Measurements from ENCODE around the gene MBD3. TPM values are rescaled to one million over a fixed set of nuclear protein-coding genes. Genes with fewer than 3 reads are reported as not detected.

The MBD3 gene
- total RNA-seq, 4 donors from 2014 or later, result 71.1 to 100 (median 78.3) TPM

- DNase-seq (ENCODE audit: low spot score), result no peak
- TF ChIP-seq CTCF (IDR thresholded peaks at IDR 0.05), result no peak
- no peak for ATAC-seq (ENCODE audit: low FRiP score)
These were observed 33.8 kb upstream of the MBD3 start for GRCh38 chr19:1626417-1627010.

GRCh38 chr19:1624458-1624857 lies 31.8 kb upstream of the MBD3 start:
- ATAC-seq (ENCODE audit: low FRiP score) (no peak), DNase-seq (ENCODE audit: low spot score) (no peak)

GRCh38 chr19:1622541-1622940 lies 29.9 kb upstream of the MBD3 start:
- no peak for ATAC-seq (ENCODE audit: low FRiP score)
- no peak for TF ChIP-seq CTCF (IDR thresholded peaks at IDR 0.05)
- no peak for DNase-seq (ENCODE audit: low spot score)

More at GRCh38 chr19:1624458-1624857, 31.8 kb upstream of the MBD3 start:
- no peak for TF ChIP-seq CTCF (IDR thresholded peaks at IDR 0.05)

- no peak for ATAC-seq (ENCODE audit: low FRiP score)
- DNase-seq (ENCODE audit: low spot score), result no peak
- no peak for TF ChIP-seq CTCF (IDR thresholded peaks at IDR 0.05)
These were observed 29.3 kb upstream of the MBD3 start for GRCh38 chr19:1622007-1622406.

GRCh38 chr19:1621574-1621973 lies 28.9 kb upstream of the MBD3 start:
- DNase-seq (ENCODE audit: low spot score) (no peak), ATAC-seq (ENCODE audit: low FRiP score) (no peak)
- no peak for TF ChIP-seq CTCF (IDR thresholded peaks at IDR 0.05)

- ATAC-seq (ENCODE audit: low FRiP score), result no peak
- no peak for DNase-seq (ENCODE audit: low spot score)
- TF ChIP-seq CTCF (IDR thresholded peaks at IDR 0.05), result no peak
These were observed 28.4 kb upstream of the MBD3 start for GRCh38 chr19:1621021-1621420.

- DNase-seq (ENCODE audit: low spot score), result no peak
- no peak for TF ChIP-seq CTCF (IDR thresholded peaks at IDR 0.05)
- no peak for ATAC-seq (ENCODE audit: low FRiP score)
These were observed 27.8 kb upstream of the MBD3 start for GRCh38 chr19:1620502-1620901.

All from omental fat pad (tissue), 4 donors.